PC-3 (cell line): ENCODE data around the gene CIDEB.

Experiments used
- CTCF ChIP-seq: fragments of 300-600 bp; sonication (generic); conservative IDR thresholded peaks from 2 replicates; pipeline ENCODE4 v1.5.1; 2017; ENCODE audit warnings: antibody characterized with exemption, low read depth, mild to moderate bottlenecking, low read length
- EZH2 ChIP-seq: fragments of 300-600 bp; sonication (generic); IDR thresholded peaks from one replicate; pipeline ENCODE4 v1.6.1; 2017; ENCODE audit warnings: antibody characterized with exemption, mild to moderate bottlenecking, low read length; ENCODE audit not compliant: unreplicated experiment

DNA sequence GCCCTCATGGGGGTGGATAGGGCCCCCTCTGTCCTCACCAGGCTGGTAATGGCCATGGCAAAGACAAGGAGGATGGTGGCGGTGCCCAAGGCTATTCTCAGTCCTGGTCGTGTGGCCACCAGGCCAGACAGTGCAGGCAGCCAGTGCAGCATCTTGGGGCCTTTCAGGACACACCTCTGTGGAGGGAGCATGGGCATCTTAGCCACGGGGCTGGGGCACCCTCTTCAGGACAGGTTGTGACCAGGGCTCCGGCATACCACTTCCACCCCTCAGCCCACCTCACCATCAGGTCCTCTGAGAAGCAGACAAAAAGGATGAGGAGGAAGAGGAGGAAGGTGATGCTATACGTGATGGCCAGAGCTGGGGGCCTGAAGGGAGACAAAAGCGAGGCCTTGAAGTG is 16.2 kb upstream of the CIDEB start:
- TF ChIP-seq CTCF, result no peak
- TF ChIP-seq EZH2, result no peak
